Small intestine (tissue), 16 donors: ENCODE results near the gene OAT. TPM values are rescaled to one million over a fixed set of nuclear protein-coding genes. Genes with fewer than 3 reads are reported as not detected.

Experiments
- DNase-seq, 2 donors: peaks; one replicate each; pipeline versions ENCODE4 v3.0.0 to v3.0.0-alpha.2; 2013
- FAIRE-seq: peaks from 2 replicates; lab custom pipeline; 2012; peaks lifted over from hg19 to GRCh38; lab: Jason Lieb, UNC
- H3K27ac ChIP-seq, 3 donors: one replicate each; pipeline ENCODE4 v1.5.1; 2013; ENCODE audit warnings: low read length in 2 of 3, mild to moderate bottlenecking in 2 of 3, control low read depth in 1 of 3, inconsistent platforms in 1 of 3, low read depth in 1 of 3, moderate library complexity in 1 of 3
- H3K27me3 ChIP-seq, 3 donors: one replicate each; pipeline ENCODE4 v1.6.1; 2013; ENCODE audit warnings: low read length in 3 of 3, inconsistent platforms in 1 of 3; ENCODE audit not compliant: control insufficient read depth in 3 of 3, insufficient read depth in 3 of 3
- H3K36me3 ChIP-seq, 3 donors: one replicate each; pipeline ENCODE4 v1.6.1; 2013; ENCODE audit warnings: low read length in 3 of 3, inconsistent platforms in 1 of 3, low read depth in 1 of 3, mild to moderate bottlenecking in 1 of 3, moderate library complexity in 1 of 3; ENCODE audit not compliant: control insufficient read depth in 3 of 3, insufficient read depth in 2 of 3
- H3K4me1 ChIP-seq, 3 donors: one replicate each; pipeline ENCODE4 v1.6.1; 2013; ENCODE audit warnings: low read length in 2 of 3, inconsistent platforms in 1 of 3, low read depth in 1 of 3, mild to moderate bottlenecking in 1 of 3, moderate library complexity in 1 of 3; ENCODE audit not compliant: control insufficient read depth in 3 of 3, insufficient read depth in 2 of 3
- H3K4me3 ChIP-seq, 3 donors: one replicate each; pipeline ENCODE4 v1.5.1; 2013; ENCODE audit warnings: low read length in 3 of 3, control low read depth in 1 of 3, inconsistent platforms in 1 of 3, low read depth in 1 of 3, mild to moderate bottlenecking in 1 of 3, moderate library complexity in 1 of 3
- H3K9me3 ChIP-seq, 2 donors: one replicate each; pipeline ENCODE4 v1.6.1; 2013; ENCODE audit warnings: low read depth in 1 of 2, low read length in 1 of 2; ENCODE audit not compliant: control insufficient read depth in 2 of 2, insufficient read depth in 1 of 2
- WGBS, 3 donors: extraction: QIAGEN DNeasy Blood & Tissue Kit; methylation state at CpG; one replicate each; pipeline ENCODE4 v1.1.7; 2013; 5-methylcytosine and 5-hydroxymethylcytosine counted together
- long read RNA-seq, 10 donors: transcript quantifications; one replicate each; lab custom pipeline, GENCODE V29; 2026
- polyA plus RNA-seq, 4 donors: library from polyadenylated mRNA; stranded (reverse) in 3 of 4; unstranded in 1 of 4; fragments of 200-250 nt in 3 of 4; fragments of 120-200 nt in 1 of 4; gene quantifications; one replicate each; pipeline versions ENCODE4 v1.2.1 to v1.2.3, GENCODE V29; 2013
- donor health status: healthy with polysubstance abuse.
- donor health status: control.
- donor health status: control.
- donor health status: Bipolar disorder and iron deficiency.
- donor health status: healthy.

Gene OAT
- polyA plus RNA-seq: 1,000 to 10,000 TPM in 2 of 4 donors, 100 to 1,000 TPM in 2; 247 to 2,019 (median 1,023) TPM
- long read RNA-seq, donor 1, transcript OAT-205 (2 exons, 570 nt): minor isoform, 10 of 2,806 reads
- long read RNA-seq, donor 1, transcript OAT-203 (4 exons, 751 nt): minor isoform, 33 of 2,806 reads
- long read RNA-seq, donor 1, transcript OAT-208 (9 exons, 1,864 nt): minor isoform, 18 of 2,806 reads
- long read RNA-seq, donor 1, transcript OAT-201 (10 exons, 2,048 nt): major isoform, 1,815 of 2,806 reads
- long read RNA-seq, donor 1, partial matches to known transcripts: 754 of 2,806 reads
- long read RNA-seq, donor 1, other reads (novel, unspliced or antisense): 176 of 2,806 reads
- long read RNA-seq, donor 2, transcript OAT-201 (10 exons, 2,048 nt): major isoform, 300 of 406 reads
- long read RNA-seq, donor 2, transcript OAT-203 (4 exons, 751 nt): minor isoform, 9 of 406 reads
- long read RNA-seq, donor 2, partial matches to known transcripts: 83 of 406 reads
- long read RNA-seq, donor 2, other reads (novel, unspliced or antisense): 11 of 406 reads
- long read RNA-seq, donor 3, transcript OAT-203 (4 exons, 751 nt): minor isoform, 13 of 510 reads
- long read RNA-seq, donor 3, transcript OAT-201 (10 exons, 2,048 nt): major isoform, 206 of 510 reads
- long read RNA-seq, donor 3, partial matches to known transcripts: 283 of 510 reads
- long read RNA-seq, donor 3, other reads (novel, unspliced or antisense): 0 of 510 reads
- long read RNA-seq, donor 4, transcript OAT-201 (10 exons, 2,048 nt): major isoform, 8 of 8 reads
- long read RNA-seq, donor 4, partial matches to known transcripts: 0 of 8 reads
- long read RNA-seq, donor 4, other reads (novel, unspliced or antisense): 0 of 8 reads
- long read RNA-seq, donor 5, transcript OAT-201 (10 exons, 2,048 nt): major isoform, 57 of 155 reads
- long read RNA-seq, donor 5, transcript OAT-203 (4 exons, 751 nt): minor isoform, 27 of 155 reads
- long read RNA-seq, donor 5, partial matches to known transcripts: 70 of 155 reads
- long read RNA-seq, donor 5, other reads (novel, unspliced or antisense): 0 of 155 reads
- long read RNA-seq, donor 6, transcript OAT-203 (4 exons, 751 nt): minor isoform, 16 of 897 reads
- long read RNA-seq, donor 6, transcript OAT-201 (10 exons, 2,048 nt): major isoform, 567 of 897 reads
- long read RNA-seq, donor 6, transcript OAT-208 (9 exons, 1,864 nt): minor isoform, 8 of 897 reads
- long read RNA-seq, donor 6, partial matches to known transcripts: 267 of 897 reads
- long read RNA-seq, donor 6, other reads (novel, unspliced or antisense): 36 of 897 reads
- long read RNA-seq, donor 7: 0 reads
- long read RNA-seq, donor 8, partial matches to known transcripts: 0 of 1 reads
- long read RNA-seq, donor 8, other reads (novel, unspliced or antisense): 0 of 1 reads
- long read RNA-seq, donor 9, transcript OAT-201 (10 exons, 2,048 nt): major isoform, 122 of 176 reads
- long read RNA-seq, donor 9, partial matches to known transcripts: 48 of 176 reads
- long read RNA-seq, donor 9, other reads (novel, unspliced or antisense): 0 of 176 reads
- long read RNA-seq, donor 10, transcript OAT-201 (10 exons, 2,048 nt): major isoform, 174 of 261 reads
- long read RNA-seq, donor 10, transcript OAT-203 (4 exons, 751 nt): minor isoform, 5 of 261 reads
- long read RNA-seq, donor 10, partial matches to known transcripts: 79 of 261 reads
- long read RNA-seq, donor 10, other reads (novel, unspliced or antisense): 0 of 261 reads

GRCh38 chr10:124418726-124419501 lies at the start of gene OAT:
Gene OAT (minus strand): TSS chr10:124418923. CDS start chr10:124412171, 6,752 bp downstream.
- no peak for FAIRE-seq

GRCh38 chr10:124467165-124467564 lies 48.4 kb upstream of the OAT start:
- H3K27ac ChIP-seq: no peak overlapping the region
- H3K27me3 ChIP-seq: no peaks in the 10 kb centered on the region
- DNase-seq: no peak
- no peak overlapping the region for H3K4me3 ChIP-seq
- H3K36me3 ChIP-seq: peaks cover 0 to 22% (median 0%) of the 10 kb centered on the region in 3 donors
- H3K4me1 ChIP-seq: peaks cover 0 to 47% (median 3%) of the 10 kb centered on the region in 3 donors
- WGBS, 3 donors: 87 to 95% (median 92%) methylated on average over 4 of the region's 4 CpGs
- no peaks in the 10 kb centered on the region for H3K9me3 ChIP-seq
- FAIRE-seq: no peak

More at GRCh38 chr10:124418726-124419501, at the start of gene OAT:
- peak; percentile 99 for DNase-seq
- H3K4me3 ChIP-seq: peak within 1 kb of the TSS; percentile 65 to 99 (median 86)
- no peaks in the 10 kb centered on the region for H3K27me3 ChIP-seq
- no peaks in the 10 kb centered on the region for H3K9me3 ChIP-seq
- peaks cover 0 to 6% (median 2%) of the 10 kb centered on the region in 3 donors for H3K36me3 ChIP-seq
- 1 to 2% (median 2%) methylated on average over 51 to 70 of the region's 70 CpGs for WGBS, 3 donors
- peaks cover 2 to 35% (median 5%) of the 10 kb centered on the region in 3 donors for H3K4me1 ChIP-seq
- peak within 1 kb of the TSS; percentile 82 to 91 (median 89) for H3K27ac ChIP-seq

- Histone ChIP-seq H3K9me3 (no peaks in the 10 kb centered on the region), H3K27ac (peak overlapping the region in 1 of 3 donors; percentile 20), H3K4me1 (peaks cover 0 to 45% (median 3%) of the 10 kb centered on the region in 3 donors), H3K36me3 (peaks cover 0 to 22% (median 0%) of the 10 kb centered on the region in 3 donors), H3K4me3 (no peak overlapping the region), H3K27me3 (no peaks in the 10 kb centered on the region)
- FAIRE-seq (no peak), DNase-seq (no peak)
- 75 to 79% (median 79%) methylated on average over 9 of the region's 9 CpGs for WGBS, 3 donors
Measured at GRCh38 chr10:124465777-124466488, 47.2 kb upstream of the OAT start.

GRCh38 chr10:124465003-124465776 lies 46.5 kb upstream of the OAT start:
- Histone ChIP-seq H3K27me3 (no peaks in the 10 kb centered on the region), H3K27ac (peak overlapping the region in 2 of 3 donors; percentile 5 to 20), H3K4me3 (no peak overlapping the region), H3K36me3 (peaks cover 0 to 19% (median 0%) of the 10 kb centered on the region in 3 donors), H3K4me1 (peaks cover 0 to 38% (median 3%) of the 10 kb centered on the region in 3 donors), H3K9me3 (no peaks in the 10 kb centered on the region)
- FAIRE-seq (no peak), DNase-seq (peak in 1 of 2 donors; percentile 38)
- WGBS, 3 donors: 54 to 60% (median 58%) methylated on average over 17 of the region's 17 CpGs

GRCh38 chr10:124464028-124464965 lies 45.6 kb upstream of the OAT start:
- Histone ChIP-seq H3K27ac (no peak overlapping the region), H3K36me3 (peaks cover 0 to 10% (median 0%) of the 10 kb centered on the region in 3 donors), H3K9me3 (no peaks in the 10 kb centered on the region), H3K4me3 (no peak overlapping the region), H3K4me1 (peaks cover 0 to 31% (median 3%) of the 10 kb centered on the region in 3 donors), H3K27me3 (no peaks in the 10 kb centered on the region)
- 80 to 93% (median 84%) methylated on average over 9 of the region's 9 CpGs for WGBS, 3 donors
- no peak for FAIRE-seq
- no peak for DNase-seq
